PFSK-1 (cell line): ENCODE measurements around the gene CAMTA1.

Experiments
- FOXP2 ChIP-seq: optimal IDR thresholded peaks from 2 replicates; pipeline ENCODE3; 2011; ENCODE audit warnings: borderline replicate concordance, control low read depth, inconsistent platforms; ENCODE audit not compliant: insufficient read depth; ENCODE audit errors: extremely low read length, extremely low read depth
- POLR2AphosphoS5 ChIP-seq: IDR thresholded peaks from 2 replicates; pipeline ENCODE4 v1.6.1; 2012; ENCODE audit warnings: low read depth, mild to moderate bottlenecking, control low read depth, low read length, moderate library complexity
- REST ChIP-seq, 2 experiments: IDR thresholded peaks; 2 replicates each; pipeline versions ENCODE4 v1.6.1 to v1.8.0; 2011 to 2012; ENCODE audit warnings: low read depth in 2 of 2, low read length in 2 of 2, control low read depth in 1 of 2, inconsistent platforms in 1 of 2, mild to moderate bottlenecking in 1 of 2, moderate library complexity in 1 of 2; ENCODE audit not compliant: insufficient read depth in 1 of 2
- SIN3A ChIP-seq: IDR thresholded peaks from 2 replicates; pipeline ENCODE4 v1.6.1; 2012; ENCODE audit warnings: mild to moderate bottlenecking, low read length, moderate library complexity, borderline replicate concordance; ENCODE audit not compliant: insufficient read depth
- TAF1 ChIP-seq: IDR thresholded peaks from 2 replicates; pipeline ENCODE4 v1.6.1; 2012; ENCODE audit warnings: low read length, control low read depth, borderline replicate concordance; ENCODE audit not compliant: insufficient read depth

CAMTA1 gene

GRCh38 chr1:7527733-7528045 lies 742.4 kb downstream of the CAMTA1 start:
- TF ChIP-seq TAF1 (no peak), SIN3A (no peak), FOXP2 (no peak), POLR2AphosphoS5 (no peak), REST (IDR thresholded peaks at IDR 0.05; ENCODE audit: insufficient read depth in 1 of 2, low read depth in 2 of 2, low read length in 2 of 2) (no peak)

GRCh38 chr1:7528386-7529198 lies 743.3 kb downstream of the CAMTA1 start:
- no peak for TF ChIP-seq POLR2AphosphoS5
- no peak for TF ChIP-seq SIN3A
- TF ChIP-seq REST (IDR thresholded peaks at IDR 0.05; ENCODE audit: insufficient read depth in 1 of 2, low read depth in 2 of 2, low read length in 2 of 2), result no peak
- TF ChIP-seq FOXP2, result no peak

GRCh38 chr1:7529917-7530316 lies 744.7 kb downstream of the CAMTA1 start:
- no peak for TF ChIP-seq SIN3A
- no peak for TF ChIP-seq FOXP2
- no peak for TF ChIP-seq TAF1
- no peak for TF ChIP-seq REST (IDR thresholded peaks at IDR 0.05; ENCODE audit: insufficient read depth in 1 of 2, low read depth in 2 of 2, low read length in 2 of 2)
- no peak for TF ChIP-seq POLR2AphosphoS5

GRCh38 chr1:7531562-7532340 lies 746.5 kb downstream of the CAMTA1 start:
- no peak for TF ChIP-seq POLR2AphosphoS5
- no peak for TF ChIP-seq SIN3A
- no peak for TF ChIP-seq REST (IDR thresholded peaks at IDR 0.05; ENCODE audit: insufficient read depth in 1 of 2, low read depth in 2 of 2, low read length in 2 of 2)
